HG02763 (cell line): ENCODE measurements around the gene GNL1.
"Not testable (repeated sequence)": the region's sequence is repeated elsewhere in the genome, so short reads cannot be mapped to it uniquely, and the experiment has no call there.

Experiments used
- ATAC-seq: cut with Tn5 transposase; IDR thresholded peaks from one replicate; pipeline ENCODE4 v1.9.1; 2021; ENCODE audit warnings: mild to moderate bottlenecking, moderate library complexity; ENCODE audit not compliant: unreplicated experiment

Gene GNL1, protein sequence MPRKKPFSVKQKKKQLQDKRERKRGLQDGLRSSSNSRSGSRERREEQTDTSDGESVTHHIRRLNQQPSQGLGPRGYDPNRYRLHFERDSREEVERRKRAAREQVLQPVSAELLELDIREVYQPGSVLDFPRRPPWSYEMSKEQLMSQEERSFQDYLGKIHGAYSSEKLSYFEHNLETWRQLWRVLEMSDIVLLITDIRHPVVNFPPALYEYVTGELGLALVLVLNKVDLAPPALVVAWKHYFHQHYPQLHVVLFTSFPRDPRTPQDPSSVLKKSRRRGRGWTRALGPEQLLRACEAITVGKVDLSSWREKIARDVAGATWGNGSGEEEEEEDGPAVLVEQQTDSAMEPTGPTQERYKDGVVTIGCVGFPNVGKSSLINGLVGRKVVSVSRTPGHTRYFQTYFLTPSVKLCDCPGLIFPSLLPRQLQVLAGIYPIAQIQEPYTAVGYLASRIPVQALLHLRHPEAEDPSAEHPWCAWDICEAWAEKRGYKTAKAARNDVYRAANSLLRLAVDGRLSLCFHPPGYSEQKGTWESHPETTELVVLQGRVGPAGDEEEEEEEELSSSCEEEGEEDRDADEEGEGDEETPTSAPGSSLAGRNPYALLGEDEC

DNA sequence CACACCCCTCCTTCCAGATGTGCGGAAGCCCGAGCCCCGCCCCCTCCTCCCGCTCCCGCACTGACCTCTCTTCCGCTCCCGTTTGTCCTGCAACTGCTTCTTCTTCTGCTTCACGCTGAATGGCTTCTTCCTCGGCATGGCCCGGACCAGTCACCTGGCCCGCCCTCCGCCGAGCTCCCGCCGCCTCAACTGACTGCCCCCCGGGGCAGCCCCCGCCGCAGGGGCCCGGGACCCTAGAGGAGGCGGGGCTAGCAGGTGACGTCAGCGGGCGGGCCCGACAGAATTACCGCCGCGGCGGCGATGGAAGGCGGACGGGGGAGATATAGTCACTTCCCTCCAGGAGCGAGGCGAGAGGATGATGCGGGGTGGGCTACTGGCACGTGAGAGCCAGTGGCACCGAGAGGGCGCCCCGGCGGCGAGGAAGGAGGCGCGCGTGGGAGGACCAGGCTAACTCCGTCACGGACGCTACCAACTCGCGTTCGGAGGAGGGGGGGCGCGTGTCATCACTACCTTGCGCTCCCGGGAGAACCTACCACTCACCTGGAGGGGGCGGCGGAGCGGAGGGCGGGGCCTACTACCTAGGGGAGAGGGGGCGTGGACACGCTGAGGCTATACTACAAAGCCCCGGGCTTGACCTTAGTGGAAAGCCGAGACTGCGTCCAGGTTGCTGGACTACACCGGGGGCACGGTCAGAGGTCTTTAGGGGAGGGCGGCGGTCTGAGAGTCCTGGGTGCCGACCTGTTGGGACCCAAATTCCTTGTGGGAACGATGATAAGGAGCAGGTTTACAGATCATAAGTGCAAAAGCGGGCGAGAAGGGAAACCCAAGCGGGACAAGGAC, at the start of gene GNL1:
TSS of gene GNL1 (minus strand) at position 424 of the 840 bp plus-strand sequence. CDS start at position 138, 286 bp downstream.
- ATAC-seq, result peak; percentile 73

DNA sequence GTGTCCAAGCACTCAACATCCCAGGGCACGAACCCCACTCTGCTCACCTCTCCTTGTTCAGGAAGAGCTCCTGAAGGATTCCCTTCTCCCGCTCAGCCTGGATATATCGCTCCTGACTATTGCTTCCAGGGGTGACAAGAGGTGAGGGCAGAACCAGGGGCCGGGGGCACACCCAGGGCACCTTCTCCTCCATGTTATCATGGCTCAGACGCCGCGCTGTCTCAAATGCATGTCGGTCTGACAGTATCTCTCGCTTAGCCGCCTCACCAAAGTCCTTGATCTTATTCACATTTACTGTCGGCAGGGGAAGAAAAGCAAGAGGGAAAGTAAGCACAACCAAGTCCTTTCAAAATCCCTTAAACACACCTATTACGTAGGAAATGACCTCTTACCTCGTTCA, 47.7 kb upstream of the GNL1 start:
- no peak for ATAC-seq

DNA sequence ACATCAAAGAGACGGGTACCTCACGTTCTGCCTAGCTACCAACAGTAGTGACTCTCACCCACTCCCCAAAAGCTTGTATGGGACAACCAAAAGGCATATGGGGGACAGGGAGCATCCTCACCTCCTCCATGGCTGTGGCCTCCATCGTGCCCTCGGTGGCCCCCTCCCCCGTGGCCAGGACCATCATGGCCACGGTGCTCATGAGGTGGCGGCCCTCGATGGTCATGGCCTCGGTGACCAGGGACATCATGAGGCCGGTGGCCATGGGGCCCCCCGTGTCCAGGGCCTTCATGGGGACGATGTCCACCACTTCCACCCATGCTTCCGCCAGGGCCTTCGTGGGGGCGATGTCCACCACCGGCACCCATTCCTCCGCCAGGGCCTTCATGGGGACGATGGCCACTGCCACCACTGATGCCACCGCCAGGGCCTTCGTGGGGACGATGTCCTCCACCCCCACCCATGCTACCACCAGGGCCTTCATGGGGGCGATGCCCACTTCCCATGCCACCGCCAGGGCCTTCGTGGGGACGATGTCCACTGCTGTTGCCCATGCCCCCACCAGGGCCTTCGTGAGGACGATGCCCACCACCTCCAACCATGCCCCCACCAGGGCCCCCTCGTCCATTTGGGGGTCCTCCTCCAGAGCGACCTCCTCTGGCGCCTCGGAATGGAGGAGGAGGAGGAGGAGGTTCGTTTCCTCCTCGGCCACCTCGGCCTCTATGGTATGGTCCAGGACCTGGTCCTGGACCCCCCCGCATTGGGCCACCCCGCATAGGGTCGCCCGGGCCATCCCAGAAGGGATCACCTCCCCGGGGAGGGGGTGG, 45.7 kb upstream of the GNL1 start:
- no peak for ATAC-seq

DNA sequence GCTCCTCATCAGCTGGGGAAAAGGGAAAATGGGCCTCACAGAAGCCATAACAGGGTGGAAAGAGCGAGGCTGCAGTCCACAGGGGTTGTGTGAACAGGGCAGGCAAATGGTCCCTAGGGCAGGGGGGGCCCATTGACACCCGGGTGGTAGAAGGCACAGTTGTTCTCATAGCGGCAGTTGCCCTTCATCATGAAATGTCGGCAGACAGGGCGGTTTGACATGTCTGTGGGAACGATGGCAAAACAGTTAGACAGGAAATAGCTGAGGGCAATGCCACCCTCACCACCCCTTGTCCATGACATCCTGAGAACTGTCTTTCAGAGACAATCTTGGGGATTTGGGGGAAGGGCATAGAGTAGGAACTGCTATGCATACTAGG, 45.1 kb upstream of the GNL1 start:
- no peak for ATAC-seq

DNA sequence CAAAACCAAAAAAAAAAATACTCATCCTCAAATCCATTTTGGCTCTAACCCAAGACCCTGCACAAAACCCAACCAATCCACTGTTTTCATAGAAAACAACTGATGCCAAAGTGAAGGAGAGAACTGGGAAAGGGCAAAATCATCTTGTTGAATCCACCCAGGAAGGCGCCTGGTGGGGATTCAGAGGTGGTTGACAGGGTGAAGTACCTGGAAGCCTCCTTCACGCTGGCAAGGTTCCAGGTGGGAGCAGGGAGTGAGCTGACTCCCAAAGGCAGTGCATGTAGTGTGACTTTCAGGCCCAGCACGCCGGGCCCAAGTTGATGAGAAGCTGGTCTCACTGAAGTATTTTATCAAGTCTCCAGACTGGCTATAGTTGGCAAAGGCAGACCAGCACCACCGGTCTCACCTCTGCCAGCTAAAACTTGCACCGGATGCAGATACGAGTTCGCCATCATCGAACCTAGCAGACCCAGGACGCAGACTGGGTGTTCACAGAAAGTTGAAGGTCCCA, 44.2 kb upstream of the GNL1 start:
- ATAC-seq, result no peak

DNA sequence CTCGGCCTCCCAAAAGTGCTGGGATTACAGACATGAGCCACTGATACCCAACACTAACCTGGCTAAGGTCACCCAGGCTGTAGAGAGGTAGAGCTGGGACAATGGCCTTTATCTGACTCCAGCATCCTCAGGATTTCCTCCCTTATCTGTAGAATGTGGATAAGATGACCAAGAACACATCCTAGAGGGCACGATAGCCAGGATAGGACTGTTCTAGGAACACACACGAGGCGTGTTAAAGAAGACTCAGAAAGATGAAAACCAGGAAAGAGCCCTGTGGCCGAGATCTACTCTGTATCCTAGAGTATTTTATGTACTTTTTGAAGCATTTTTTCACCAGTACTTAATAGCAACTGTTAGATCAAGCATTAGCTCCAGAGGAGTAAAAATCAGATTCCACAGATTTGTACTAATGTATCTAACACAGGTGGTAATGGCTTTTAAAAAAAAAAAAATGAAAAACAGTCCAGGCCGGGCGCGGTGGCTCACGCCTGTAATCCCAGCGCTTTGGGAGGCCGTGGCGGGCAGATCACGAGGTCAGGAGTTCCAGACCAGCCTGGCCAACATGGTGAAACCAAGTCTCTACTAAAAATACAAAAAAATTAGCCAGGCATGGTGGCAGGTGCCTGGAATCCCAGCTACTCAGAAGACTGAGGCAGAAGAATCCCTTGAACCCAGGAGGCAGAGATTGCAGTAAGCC, 43.5 kb upstream of the GNL1 start:
- no peak for ATAC-seq

DNA sequence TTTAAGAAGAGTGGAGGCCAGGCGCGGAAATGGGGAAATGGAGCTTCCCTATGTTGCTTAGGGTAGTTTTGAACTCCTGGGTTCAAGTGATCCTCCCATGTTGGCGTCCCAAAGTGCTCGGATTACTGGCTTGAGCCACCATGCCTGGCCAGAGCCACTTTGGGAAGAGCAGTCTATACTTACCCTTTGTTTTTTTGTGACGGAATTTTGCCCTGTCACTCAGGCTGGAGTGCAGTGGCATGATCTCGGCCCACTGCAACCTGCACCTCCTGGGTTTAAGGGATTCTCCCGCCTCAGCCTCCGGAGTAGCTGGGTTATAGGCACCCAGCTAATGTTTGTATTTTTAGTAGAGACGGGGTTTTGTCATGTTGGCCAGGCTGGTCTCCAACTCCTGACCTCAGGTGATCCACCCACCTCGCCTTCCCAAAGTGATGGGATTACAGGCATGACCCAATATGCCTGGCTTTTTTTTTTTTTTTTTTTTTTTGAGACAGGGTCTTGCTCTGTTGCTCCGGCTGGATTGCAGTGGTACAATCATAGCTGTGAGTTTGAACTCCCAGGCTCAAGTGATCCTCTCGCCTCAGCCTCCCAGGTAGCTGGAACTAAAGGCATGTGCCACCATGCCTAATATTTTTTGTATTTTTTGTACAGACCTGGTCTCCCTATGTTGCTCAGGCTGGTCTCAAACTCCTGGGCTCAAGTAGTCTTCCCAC, 42.8 kb upstream of the GNL1 start:
- no peak for ATAC-seq

DNA sequence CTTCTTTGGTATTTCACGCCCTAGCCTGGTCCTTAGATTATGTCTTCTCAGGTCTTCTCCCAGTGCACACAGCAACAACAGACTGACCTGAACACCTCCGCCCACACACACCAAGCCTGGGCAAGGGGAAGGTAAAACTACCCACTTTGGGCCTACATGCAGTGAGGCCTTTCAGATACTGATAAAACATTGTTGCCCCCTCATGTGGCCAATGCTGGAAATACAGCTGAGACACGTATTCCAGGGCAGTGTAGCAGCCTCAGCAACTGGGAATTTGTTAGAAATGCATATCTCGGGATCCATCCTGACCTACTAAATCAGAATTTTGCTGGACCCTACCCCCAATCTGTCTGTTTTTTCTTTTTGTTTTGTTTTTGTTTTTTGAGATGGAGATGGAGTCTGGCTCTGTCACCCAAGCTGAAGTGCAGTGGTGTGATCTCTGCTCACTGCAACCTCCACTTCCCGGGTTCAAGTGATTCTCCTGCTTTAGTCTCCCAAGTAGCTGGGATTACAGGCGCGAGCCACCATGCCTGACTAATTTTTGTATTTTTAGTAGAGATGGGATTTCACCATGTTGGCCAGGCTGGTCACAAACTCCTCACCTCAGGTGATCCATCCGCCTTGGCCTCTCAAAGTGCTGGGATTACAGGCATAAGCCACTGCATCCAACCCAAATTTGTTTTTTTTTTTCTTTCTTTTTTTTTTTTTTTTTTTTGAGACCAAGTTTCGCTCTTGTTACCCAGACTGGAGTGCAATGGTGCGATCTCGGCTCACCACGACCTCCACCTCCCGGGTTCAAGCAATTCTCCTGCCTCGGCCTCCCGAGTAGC, 41.2 kb upstream of the GNL1 start:
- not testable (repeated sequence) for ATAC-seq

DNA sequence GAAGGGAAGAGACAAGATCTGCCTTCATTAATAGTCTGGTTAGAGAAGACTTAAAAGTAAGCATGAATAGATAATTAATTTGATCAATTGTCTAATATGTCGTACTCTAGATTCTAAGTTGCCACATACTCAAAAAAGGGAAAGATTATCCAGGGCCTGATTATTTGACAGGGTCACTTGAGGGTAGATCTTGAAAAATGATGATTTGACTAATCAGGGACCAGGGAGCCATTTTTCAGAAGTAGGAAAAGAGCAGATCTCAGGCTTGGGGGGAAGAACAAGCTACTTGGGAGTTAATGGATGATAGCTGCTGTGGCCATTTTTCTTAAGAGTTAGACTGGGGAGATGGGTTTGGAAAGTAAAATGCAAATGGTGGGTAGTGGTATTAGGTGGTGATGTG, 36.0 kb upstream of the GNL1 start:
- no peak for ATAC-seq

DNA sequence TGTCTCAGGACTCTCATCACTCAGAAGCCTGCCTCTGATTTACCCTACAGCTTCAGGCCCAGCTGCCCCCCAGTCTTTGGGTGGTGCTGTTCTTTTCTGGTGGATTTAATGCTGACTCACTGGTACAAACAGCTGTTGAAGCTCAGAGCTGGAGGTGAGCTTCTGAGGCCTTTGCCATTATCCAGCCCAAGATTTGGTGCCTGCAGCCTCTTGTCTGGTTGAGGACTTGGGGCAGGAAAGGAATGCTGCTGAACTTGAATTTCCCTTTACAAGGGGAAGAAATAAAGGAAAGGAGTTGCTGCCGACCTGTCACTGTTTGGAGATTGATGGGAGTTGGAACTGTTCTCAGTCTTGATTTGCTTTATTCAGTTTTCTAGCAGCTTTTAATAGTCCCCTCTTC, 34.7 kb upstream of the GNL1 start:
- ATAC-seq, result no peak

DNA sequence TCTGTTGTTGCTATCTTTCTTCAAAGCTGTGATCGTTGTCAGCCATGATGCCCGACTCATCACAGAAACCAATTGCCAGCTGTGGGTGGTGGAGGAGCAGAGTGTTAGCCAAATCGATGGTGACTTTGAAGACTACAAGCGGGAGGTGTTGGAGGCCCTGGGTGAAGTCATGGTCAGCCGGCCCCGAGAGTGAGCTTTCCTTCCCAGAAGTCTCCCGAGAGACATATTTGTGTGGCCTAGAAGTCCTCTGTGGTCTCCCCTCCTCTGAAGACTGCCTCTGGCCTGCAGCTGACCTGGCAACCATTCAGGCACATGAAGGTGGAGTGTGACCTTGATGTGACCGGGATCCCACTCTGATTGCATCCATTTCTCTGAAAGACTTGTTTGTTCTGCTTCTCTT, 34.2 kb upstream of the GNL1 start:
- ATAC-seq, result no peak

DNA sequence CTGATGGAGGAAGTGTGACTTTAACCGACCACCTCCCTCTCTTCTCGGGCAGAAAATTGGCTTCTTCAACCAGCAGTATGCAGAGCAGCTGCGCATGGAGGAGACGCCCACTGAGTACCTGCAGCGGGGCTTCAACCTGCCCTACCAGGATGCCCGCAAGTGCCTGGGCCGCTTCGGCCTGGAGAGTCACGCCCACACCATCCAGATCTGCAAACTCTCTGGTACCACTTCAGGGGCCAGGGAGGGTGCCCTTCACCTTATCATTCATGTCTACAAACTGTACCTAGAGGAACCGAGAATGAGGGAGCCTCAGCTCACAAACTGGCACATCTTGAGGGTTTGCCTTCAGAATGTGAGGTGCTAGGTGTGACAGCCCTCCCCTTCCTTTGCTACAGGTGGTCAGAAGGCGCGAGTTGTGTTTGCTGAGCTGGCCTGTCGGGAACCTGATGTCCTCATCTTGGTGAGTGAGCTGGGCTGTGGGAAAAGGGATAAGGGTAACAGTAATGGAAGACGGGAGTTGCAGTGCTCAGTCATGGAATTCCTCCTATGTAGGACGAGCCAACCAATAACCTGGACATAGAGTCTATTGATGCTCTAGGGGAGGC, 33.6 kb upstream of the GNL1 start:
- ATAC-seq, result no peak

DNA sequence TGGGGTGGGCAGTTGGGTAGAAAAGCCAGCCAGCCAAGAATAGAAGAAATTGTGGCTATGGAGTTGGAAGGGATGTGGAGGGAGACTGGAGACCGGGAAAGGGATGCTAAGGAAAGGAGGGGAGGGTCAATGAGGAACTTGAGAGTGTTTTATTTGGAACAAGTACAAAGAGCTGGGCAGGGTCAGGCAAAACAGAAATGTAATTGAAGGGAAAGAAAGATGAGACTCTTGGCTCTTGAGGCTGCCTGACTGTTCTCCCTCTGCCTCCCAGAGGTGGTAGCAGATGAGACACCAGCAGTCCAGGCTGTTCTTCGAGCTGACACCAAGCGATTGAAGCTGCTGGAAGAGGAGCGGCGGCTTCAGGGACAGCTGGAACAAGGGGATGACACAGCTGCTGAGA, 27.6 kb upstream of the GNL1 start:
- ATAC-seq, result no peak

DNA sequence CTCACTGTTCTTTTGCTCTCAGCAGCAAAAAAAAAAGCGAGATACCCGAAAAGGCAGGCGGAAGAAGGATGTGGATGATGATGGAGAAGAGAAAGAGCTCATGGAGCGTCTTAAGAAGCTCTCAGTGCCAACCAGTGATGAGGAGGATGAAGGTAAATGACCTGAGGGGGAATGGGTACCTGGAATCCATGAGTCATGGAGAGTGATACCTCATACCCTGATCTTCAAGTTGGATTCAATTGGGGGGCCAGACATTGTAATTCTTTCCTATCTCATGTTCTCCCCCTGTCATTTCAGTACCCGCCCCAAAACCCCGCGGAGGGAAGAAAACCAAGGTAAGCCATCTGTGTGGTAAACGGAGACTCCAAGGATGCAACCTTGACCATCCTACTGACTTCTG, 21.8 kb upstream of the GNL1 start:
- ATAC-seq, result no peak

DNA sequence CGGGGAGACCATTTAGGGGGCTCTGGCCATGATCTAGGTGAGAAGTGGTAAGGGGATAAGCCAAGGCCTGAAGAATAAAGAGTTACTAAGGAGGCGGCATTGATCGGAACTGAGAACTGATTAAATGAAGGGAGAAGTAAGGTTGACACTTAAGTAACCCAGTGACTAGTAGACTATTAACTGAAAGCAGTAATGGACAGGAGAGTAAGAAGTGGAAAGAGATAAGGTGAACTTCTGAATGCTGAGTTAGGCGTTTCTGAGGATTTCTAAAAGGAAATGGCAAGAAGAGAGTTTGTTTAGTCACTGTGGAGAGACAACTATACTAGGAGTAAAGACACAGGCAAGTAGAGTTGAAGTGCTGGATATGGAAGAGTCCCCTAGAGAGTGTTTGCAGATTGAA, 16.8 kb upstream of the GNL1 start:
- no peak for ATAC-seq

DNA sequence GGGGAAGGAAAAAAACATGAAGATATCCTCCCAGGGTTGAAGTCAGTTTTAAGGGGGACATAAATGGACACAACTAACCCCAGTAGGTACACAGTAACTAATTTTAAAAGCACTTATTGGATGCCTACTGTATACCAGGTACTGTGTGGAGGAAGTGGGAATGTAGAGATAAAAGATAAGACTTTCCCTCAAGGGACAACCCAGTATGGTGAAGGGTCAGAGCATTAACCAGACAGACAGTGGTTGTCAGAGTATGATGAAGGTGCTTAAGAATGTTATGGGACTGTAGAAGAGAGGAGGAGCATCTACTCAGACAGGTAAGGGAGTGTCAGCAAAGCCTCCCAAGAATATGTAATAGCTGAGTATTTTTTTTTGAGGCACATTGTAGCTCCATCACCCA, 15.9 kb upstream of the GNL1 start:
- ATAC-seq, result no peak

DNA sequence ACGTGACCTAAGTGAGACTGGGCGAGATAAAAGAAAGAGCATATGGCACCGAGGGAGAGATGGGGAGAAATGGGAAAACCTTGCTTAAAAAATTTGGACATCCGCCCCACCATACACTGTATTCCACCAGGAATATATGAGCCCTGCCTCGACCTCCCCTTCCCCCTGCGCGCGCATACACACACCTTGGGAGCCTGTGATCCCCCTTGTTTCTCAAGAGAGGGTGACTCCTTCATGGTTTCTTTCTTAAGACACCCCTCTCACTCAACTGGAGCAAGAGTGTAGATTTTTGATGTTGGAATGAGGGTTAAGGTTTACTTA, 15.4 kb upstream of the GNL1 start:
- ATAC-seq, result no peak

DNA sequence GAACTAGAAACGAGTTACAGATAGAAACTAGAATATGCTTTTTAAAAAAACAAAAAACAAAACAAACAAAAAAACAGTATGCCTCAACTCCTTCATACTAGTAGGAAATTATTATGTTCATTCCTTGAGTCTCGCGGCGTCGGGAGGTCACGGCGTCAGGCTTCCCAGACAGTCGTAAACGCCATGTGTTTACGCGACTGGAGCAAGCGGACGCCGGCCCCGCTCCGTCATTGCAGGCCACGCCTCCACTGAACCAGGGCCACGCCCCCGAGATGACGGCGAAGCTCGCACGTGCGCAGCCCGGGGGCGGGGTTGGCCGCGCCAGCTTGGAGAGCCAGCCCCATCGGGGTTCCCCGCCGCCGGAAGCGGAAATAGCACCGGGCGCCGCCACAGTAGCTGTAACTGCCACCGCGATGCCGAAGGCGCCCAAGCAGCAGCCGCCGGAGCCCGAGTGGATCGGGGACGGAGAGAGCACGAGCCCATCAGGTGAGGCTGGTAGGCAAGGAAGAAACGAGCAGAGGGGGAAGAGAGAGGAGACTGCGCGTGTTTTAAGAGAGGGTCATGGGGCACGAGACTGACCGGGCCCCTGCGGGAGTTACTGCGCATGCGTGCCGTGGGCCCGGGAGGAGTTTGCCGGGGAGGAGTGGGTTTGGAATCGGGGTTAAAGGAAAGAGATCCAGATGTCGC, 14.9 kb upstream of the GNL1 start, which contains the start of gene ABCF1:
TSS of gene ABCF1 (plus strand) at position 368 of the 687 bp plus-strand sequence. CDS start at position 414, 46 bp downstream.
- peak; percentile 94 for ATAC-seq
